Measurements from ENCODE around the gene MBNL1.

DNA sequence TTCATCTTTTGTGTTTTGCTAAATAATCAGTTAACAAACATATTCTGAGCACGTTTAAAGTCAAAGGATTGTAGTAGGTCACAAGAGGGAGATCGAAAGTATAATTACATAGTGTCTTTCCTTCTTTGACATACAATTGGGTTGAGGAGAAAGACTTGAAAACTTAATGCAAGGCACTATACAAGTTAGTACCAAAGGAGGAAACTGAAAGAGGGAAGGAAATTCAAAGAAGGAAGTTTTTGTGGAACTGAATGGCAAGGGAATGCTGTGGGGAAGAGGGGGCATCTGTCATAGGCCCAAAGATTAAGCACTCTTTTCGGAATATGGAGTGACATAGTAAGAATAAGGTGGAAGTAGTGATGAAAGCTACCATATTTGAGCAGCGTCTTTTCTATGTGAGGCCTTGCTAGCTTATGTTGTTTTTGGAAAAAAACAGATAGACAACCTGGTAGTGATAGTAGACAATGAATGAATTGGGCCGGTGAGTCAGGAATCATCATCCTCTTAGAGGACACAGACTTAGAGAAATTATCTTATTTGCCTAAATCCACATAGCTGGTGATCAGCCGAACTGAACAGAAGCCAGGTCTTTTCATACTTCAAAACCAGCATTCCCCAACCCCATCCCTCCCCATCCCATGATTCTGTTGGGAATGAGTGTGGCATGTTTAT lies 10.2 kb downstream of the MBNL1 start:
- TF ChIP-seq CTCF (IDR thresholded peaks at IDR 0.05): no peak
- TF ChIP-seq EZH2 (IDR thresholded peaks at IDR 0.05): no peak
- no peak for TF ChIP-seq EZH2phosphoT487 (IDR thresholded peaks at IDR 0.05)

All from neural progenitor cell (in vitro differentiated cells).